ENCODE measurements around the gene CACNA2D3.
A peak's percentile ranks its signal among the peaks of the same experiment; 100 is the strongest.

The CACNA2D3 gene

GRCh38 chr3:54743755-54744154 is 621.4 kb downstream of the CACNA2D3 start:
- DNase-seq = no peak
- Histone ChIP-seq H3K23ac (ENCODE audit: low read length) (no peak overlapping the region), H3K4me3 (ENCODE audit: low read length) (no peak overlapping the region), H3K79me2 (ENCODE audit: control insufficient read depth, insufficient read depth, low read length) (no peaks in the 10 kb centered on the region), H2AK5ac (ENCODE audit: low read length) (no peak overlapping the region), H3K4ac (ENCODE audit: low read depth, low read length) (no peak overlapping the region), H2BK5ac (ENCODE audit: low read length) (no peak overlapping the region), H3K79me1 (ENCODE audit: low read length) (no peaks in the 10 kb centered on the region), H3K4me2 (ENCODE audit: low read length) (no peak overlapping the region), H3K9ac (ENCODE audit: low read length) (no peak overlapping the region), H3K36me3 (ENCODE audit: control insufficient read depth, insufficient read depth, low read length) (no peaks in the 10 kb centered on the region), H4K5ac (ENCODE audit: low read length) (no peak overlapping the region), H3K4me1 (ENCODE audit: control insufficient read depth, low read depth, low read length) (no peaks in the 10 kb centered on the region), H3K27ac (ENCODE audit: low read depth, low read length) (no peak overlapping the region), H3K27me3 (ENCODE audit: insufficient read depth, low read length, poor library complexity) (no peaks in the 10 kb centered on the region), H3K18ac (ENCODE audit: low read length) (no peak overlapping the region), H4K8ac (ENCODE audit: low read depth, low read length) (no peak overlapping the region), H2BK120ac (ENCODE audit: low read depth, low read length) (no peak overlapping the region), H3K56ac (ENCODE audit: low read length) (no peak overlapping the region), H2BK15ac (replicated peaks; ENCODE audit: low read depth) (no peak overlapping the region)
- no CpG with 5 or more reads among the region's 1 CpG for WGBS (ENCODE audit: extremely low coverage, insufficient coverage, low lambda C conversion rate)

- Histone ChIP-seq H3K4me2 (ENCODE audit: low read length) (no peak overlapping the region), H2BK5ac (ENCODE audit: low read length) (no peak overlapping the region), H2AK5ac (ENCODE audit: low read length) (no peak overlapping the region), H3K9ac (ENCODE audit: low read length) (no peak overlapping the region), H3K4me1 (ENCODE audit: control insufficient read depth, low read depth, low read length) (no peaks in the 10 kb centered on the region), H3K23ac (ENCODE audit: low read length) (no peak overlapping the region), H4K5ac (ENCODE audit: low read length) (no peak overlapping the region), H3K18ac (ENCODE audit: low read length) (no peak overlapping the region), H3K79me1 (ENCODE audit: low read length) (no peaks in the 10 kb centered on the region), H3K79me2 (ENCODE audit: control insufficient read depth, insufficient read depth, low read length) (no peaks in the 10 kb centered on the region), H3K27ac (ENCODE audit: low read depth, low read length) (no peak overlapping the region), H3K27me3 (ENCODE audit: insufficient read depth, low read length, poor library complexity) (no peaks in the 10 kb centered on the region), H3K36me3 (ENCODE audit: control insufficient read depth, insufficient read depth, low read length) (no peaks in the 10 kb centered on the region), H2BK120ac (ENCODE audit: low read depth, low read length) (no peak overlapping the region), H3K4me3 (ENCODE audit: low read length) (no peak overlapping the region), H2BK15ac (replicated peaks; ENCODE audit: low read depth) (no peak overlapping the region), H3K56ac (ENCODE audit: low read length) (no peak overlapping the region), H4K8ac (ENCODE audit: low read depth, low read length) (no peak overlapping the region), H3K4ac (ENCODE audit: low read depth, low read length) (no peak overlapping the region)
- no CpG with 5 or more reads among the region's 1 CpG for WGBS (ENCODE audit: extremely low coverage, insufficient coverage, low lambda C conversion rate)
- no peak for DNase-seq
These were observed 621.9 kb downstream of the CACNA2D3 start for GRCh38 chr3:54744291-54744690.

GRCh38 chr3:54745843-54746242 is 623.5 kb downstream of the CACNA2D3 start:
- Histone ChIP-seq H2BK120ac (ENCODE audit: low read depth, low read length) (no peak overlapping the region), H3K56ac (ENCODE audit: low read length) (no peak overlapping the region), H2BK15ac (replicated peaks; ENCODE audit: low read depth) (no peak overlapping the region), H2BK5ac (ENCODE audit: low read length) (no peak overlapping the region), H3K9ac (ENCODE audit: low read length) (no peak overlapping the region), H4K5ac (ENCODE audit: low read length) (no peak overlapping the region), H2AK5ac (ENCODE audit: low read length) (no peak overlapping the region), H3K4me2 (ENCODE audit: low read length) (no peak overlapping the region), H3K4ac (ENCODE audit: low read depth, low read length) (no peak overlapping the region), H3K4me3 (ENCODE audit: low read length) (no peak overlapping the region), H3K36me3 (ENCODE audit: control insufficient read depth, insufficient read depth, low read length) (no peaks in the 10 kb centered on the region), H3K79me2 (ENCODE audit: control insufficient read depth, insufficient read depth, low read length) (no peaks in the 10 kb centered on the region), H3K18ac (ENCODE audit: low read length) (no peak overlapping the region), H3K27me3 (ENCODE audit: insufficient read depth, low read length, poor library complexity) (no peaks in the 10 kb centered on the region), H3K23ac (ENCODE audit: low read length) (no peak overlapping the region), H3K27ac (ENCODE audit: low read depth, low read length) (no peak overlapping the region), H3K79me1 (ENCODE audit: low read length) (no peaks in the 10 kb centered on the region), H4K8ac (ENCODE audit: low read depth, low read length) (no peak overlapping the region), H3K4me1 (ENCODE audit: control insufficient read depth, low read depth, low read length) (no peaks in the 10 kb centered on the region)
- DNase-seq = no peak
- no CpG with 5 or more reads among the region's 4 CpGs for WGBS (ENCODE audit: extremely low coverage, insufficient coverage, low lambda C conversion rate)

- H3K23ac ChIP-seq (ENCODE audit: low read length) = no peak overlapping the region
- no peak overlapping the region for H3K4me2 ChIP-seq (ENCODE audit: low read length)
- H3K36me3 ChIP-seq (ENCODE audit: control insufficient read depth, insufficient read depth, low read length) = no peaks in the 10 kb centered on the region
- H2AK5ac ChIP-seq (ENCODE audit: low read length) = no peak overlapping the region
- no peak overlapping the region for H3K4me3 ChIP-seq (ENCODE audit: low read length)
- no peak overlapping the region for H4K8ac ChIP-seq (ENCODE audit: low read depth, low read length)
- no peak overlapping the region for H2BK120ac ChIP-seq (ENCODE audit: low read depth, low read length)
- H3K27ac ChIP-seq (ENCODE audit: low read depth, low read length) = no peak overlapping the region
- H3K4ac ChIP-seq (ENCODE audit: low read depth, low read length) = no peak overlapping the region
- H4K5ac ChIP-seq (ENCODE audit: low read length) = no peak overlapping the region
- DNase-seq = no peak
- H2BK5ac ChIP-seq (ENCODE audit: low read length) = no peak overlapping the region
- no peak overlapping the region for H2BK15ac ChIP-seq (replicated peaks; ENCODE audit: low read depth)
- no peaks in the 10 kb centered on the region for H3K4me1 ChIP-seq (ENCODE audit: control insufficient read depth, low read depth, low read length)
- no CpG with 5 or more reads among the region's 1 CpG for WGBS (ENCODE audit: extremely low coverage, insufficient coverage, low lambda C conversion rate)
- H3K27me3 ChIP-seq (ENCODE audit: insufficient read depth, low read length, poor library complexity) = no peaks in the 10 kb centered on the region
- no peaks in the 10 kb centered on the region for H3K79me2 ChIP-seq (ENCODE audit: control insufficient read depth, insufficient read depth, low read length)
- H3K79me1 ChIP-seq (ENCODE audit: low read length) = no peaks in the 10 kb centered on the region
- no peak overlapping the region for H3K56ac ChIP-seq (ENCODE audit: low read length)
- no peak overlapping the region for H3K18ac ChIP-seq (ENCODE audit: low read length)
- no peak overlapping the region for H3K9ac ChIP-seq (ENCODE audit: low read length)
These were observed 624.4 kb downstream of the CACNA2D3 start for GRCh38 chr3:54746722-54747121.

- H4K5ac ChIP-seq (ENCODE audit: low read length) = no peak overlapping the region
- no peak overlapping the region for H2BK120ac ChIP-seq (ENCODE audit: low read depth, low read length)
- H2BK5ac ChIP-seq (ENCODE audit: low read length) = no peak overlapping the region
- H3K23ac ChIP-seq (ENCODE audit: low read length) = no peak overlapping the region
- H3K27me3 ChIP-seq (ENCODE audit: insufficient read depth, low read length, poor library complexity) = no peaks in the 10 kb centered on the region
- no peak for DNase-seq
- H4K8ac ChIP-seq (ENCODE audit: low read depth, low read length) = no peak overlapping the region
- H3K36me3 ChIP-seq (ENCODE audit: control insufficient read depth, insufficient read depth, low read length) = no peaks in the 10 kb centered on the region
- no peak overlapping the region for H3K56ac ChIP-seq (ENCODE audit: low read length)
- no peak overlapping the region for H3K27ac ChIP-seq (ENCODE audit: low read depth, low read length)
- no peaks in the 10 kb centered on the region for H3K79me2 ChIP-seq (ENCODE audit: control insufficient read depth, insufficient read depth, low read length)
- no peak overlapping the region for H3K4ac ChIP-seq (ENCODE audit: low read depth, low read length)
- H3K4me2 ChIP-seq (ENCODE audit: low read length) = no peak overlapping the region
- H2AK5ac ChIP-seq (ENCODE audit: low read length) = no peak overlapping the region
- H3K4me3 ChIP-seq (ENCODE audit: low read length) = no peak overlapping the region
- no peak overlapping the region for H3K9ac ChIP-seq (ENCODE audit: low read length)
- no peaks in the 10 kb centered on the region for H3K4me1 ChIP-seq (ENCODE audit: control insufficient read depth, low read depth, low read length)
- no peak overlapping the region for H3K18ac ChIP-seq (ENCODE audit: low read length)
- no peak overlapping the region for H2BK15ac ChIP-seq (replicated peaks; ENCODE audit: low read depth)
- H3K79me1 ChIP-seq (ENCODE audit: low read length) = no peaks in the 10 kb centered on the region
These were observed 633.4 kb downstream of the CACNA2D3 start for GRCh38 chr3:54755756-54756155.

- H2BK15ac ChIP-seq (replicated peaks; ENCODE audit: low read depth) = no peak overlapping the region
- no peak overlapping the region for H3K4ac ChIP-seq (ENCODE audit: low read depth, low read length)
- H2BK5ac ChIP-seq (ENCODE audit: low read length) = no peak overlapping the region
- H3K4me3 ChIP-seq (ENCODE audit: low read length) = no peak overlapping the region
- H2AK5ac ChIP-seq (ENCODE audit: low read length) = no peak overlapping the region
- no peak overlapping the region for H3K18ac ChIP-seq (ENCODE audit: low read length)
- no peaks in the 10 kb centered on the region for H3K79me2 ChIP-seq (ENCODE audit: control insufficient read depth, insufficient read depth, low read length)
- peak; percentile 57 for DNase-seq
- no peak overlapping the region for H2BK120ac ChIP-seq (ENCODE audit: low read depth, low read length)
- H3K27me3 ChIP-seq (ENCODE audit: insufficient read depth, low read length, poor library complexity) = no peaks in the 10 kb centered on the region
- no peak overlapping the region for H3K56ac ChIP-seq (ENCODE audit: low read length)
- H3K36me3 ChIP-seq (ENCODE audit: control insufficient read depth, insufficient read depth, low read length) = no peaks in the 10 kb centered on the region
- H4K8ac ChIP-seq (ENCODE audit: low read depth, low read length) = no peak overlapping the region
- no peaks in the 10 kb centered on the region for H3K79me1 ChIP-seq (ENCODE audit: low read length)
- no peak overlapping the region for H3K23ac ChIP-seq (ENCODE audit: low read length)
- H4K5ac ChIP-seq (ENCODE audit: low read length) = no peak overlapping the region
- no CpG with 5 or more reads among the region's 7 CpGs for WGBS (ENCODE audit: extremely low coverage, insufficient coverage, low lambda C conversion rate)
- no peak overlapping the region for H3K27ac ChIP-seq (ENCODE audit: low read depth, low read length)
- H3K4me2 ChIP-seq (ENCODE audit: low read length) = no peak overlapping the region
- no peaks in the 10 kb centered on the region for H3K4me1 ChIP-seq (ENCODE audit: control insufficient read depth, low read depth, low read length)
- no peak overlapping the region for H3K9ac ChIP-seq (ENCODE audit: low read length)
These were observed 634.0 kb downstream of the CACNA2D3 start for GRCh38 chr3:54756330-54756731.
